ENCODE data around the gene PDCL2. TPM values are rescaled to one million over a fixed set of nuclear protein-coding genes. Genes with fewer than 3 reads are reported as not detected.

PDCL2 gene
- polyA plus RNA-seq, 1 donor from 2014 or later: not detected

DNA sequence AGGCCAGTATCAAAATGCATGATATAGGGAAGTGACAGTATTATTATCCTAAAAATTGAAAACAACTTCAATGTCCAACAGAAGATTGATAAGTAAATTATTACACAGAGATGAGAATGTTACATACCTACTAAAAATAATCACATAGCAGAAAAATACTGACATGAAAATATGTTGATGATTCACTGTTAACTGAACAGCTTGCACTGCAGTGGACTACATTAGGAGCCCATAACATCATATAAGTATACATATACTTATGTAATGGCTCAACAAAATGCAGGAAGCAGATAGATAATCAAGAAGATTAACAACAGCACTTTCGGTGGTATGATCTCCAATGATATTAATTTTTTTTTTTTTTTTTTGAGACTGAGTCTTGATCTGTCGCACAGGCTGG is 52.4 kb downstream of the PDCL2 start:
- TF ChIP-seq REST (IDR thresholded peaks at IDR 0.05; ENCODE audit: borderline replicate concordance) (no peak), MXI1 (conservative IDR thresholded peaks at IDR 0.05; ENCODE audit: poor library complexity, severe bottlenecking) (no peak), POLR2AphosphoS5 (IDR thresholded peaks at IDR 0.05) (no peak), EZH2 (IDR thresholded peaks at IDR 0.05; ENCODE audit: borderline replicate concordance, insufficient read depth, low read length, poor library complexity, severe bottlenecking) (no peak), TAF1 (IDR thresholded peaks at IDR 0.05; ENCODE audit: low read depth) (no peak), SMC3 (conservative IDR thresholded peaks at IDR 0.05; ENCODE audit: poor library complexity) (no peak), EP300 (conservative IDR thresholded peaks at IDR 0.05; ENCODE audit: poor library complexity, severe bottlenecking) (no peak), RAD21 (conservative IDR thresholded peaks at IDR 0.05) (no peak)
- TF ChIP-seq, protein P1, sequence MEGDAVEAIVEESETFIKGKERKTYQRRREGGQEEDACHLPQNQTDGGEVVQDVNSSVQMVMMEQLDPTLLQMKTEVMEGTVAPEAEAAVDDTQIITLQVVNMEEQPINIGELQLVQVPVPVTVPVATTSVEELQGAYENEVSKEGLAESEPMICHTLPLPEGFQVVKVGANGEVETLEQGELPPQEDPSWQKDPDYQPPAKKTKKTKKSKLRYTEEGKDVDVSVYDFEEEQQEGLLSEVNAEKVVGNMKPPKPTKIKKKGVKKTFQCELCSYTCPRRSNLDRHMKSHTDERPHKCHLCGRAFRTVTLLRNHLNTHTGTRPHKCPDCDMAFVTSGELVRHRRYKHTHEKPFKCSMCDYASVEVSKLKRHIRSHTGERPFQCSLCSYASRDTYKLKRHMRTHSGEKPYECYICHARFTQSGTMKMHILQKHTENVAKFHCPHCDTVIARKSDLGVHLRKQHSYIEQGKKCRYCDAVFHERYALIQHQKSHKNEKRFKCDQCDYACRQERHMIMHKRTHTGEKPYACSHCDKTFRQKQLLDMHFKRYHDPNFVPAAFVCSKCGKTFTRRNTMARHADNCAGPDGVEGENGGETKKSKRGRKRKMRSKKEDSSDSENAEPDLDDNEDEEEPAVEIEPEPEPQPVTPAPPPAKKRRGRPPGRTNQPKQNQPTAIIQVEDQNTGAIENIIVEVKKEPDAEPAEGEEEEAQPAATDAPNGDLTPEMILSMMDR (IDR thresholded peaks at IDR 0.05; ENCODE audit: poor library complexity, severe bottlenecking): no peak
- Histone ChIP-seq H3K4me2 (ENCODE audit: low read length) (no peak overlapping the region), H2AFZ (ENCODE audit: low read depth, low read length) (no peak overlapping the region), H4K20me1 (ENCODE audit: insufficient read depth) (no peaks in the 10 kb centered on the region), H3K79me2 (replicated peaks; ENCODE audit: insufficient read depth, low read length) (peaks cover 60% of the 10 kb centered on the region), H3K9ac (ENCODE audit: low read length) (no peak overlapping the region), H3K9me2 (ENCODE audit: insufficient read depth, low read length) (no peaks in the 10 kb centered on the region), H3K4me3 (ENCODE audit: low read length) (no peak overlapping the region), H3K27me3 (ENCODE audit: insufficient read depth, low read depth, low read length) (no peaks in the 10 kb centered on the region), H3K9me3 (ENCODE audit: low read length) (no peaks in the 10 kb centered on the region), H3K36me3 (ENCODE audit: insufficient read depth, low read length) (peaks cover 5% of the 10 kb centered on the region), H3K27ac (ENCODE audit: low read length) (no peak overlapping the region), H3F3A (ENCODE audit: insufficient read depth, low read length, poor library complexity, severe bottlenecking) (no peaks in the 10 kb centered on the region)

DNA sequence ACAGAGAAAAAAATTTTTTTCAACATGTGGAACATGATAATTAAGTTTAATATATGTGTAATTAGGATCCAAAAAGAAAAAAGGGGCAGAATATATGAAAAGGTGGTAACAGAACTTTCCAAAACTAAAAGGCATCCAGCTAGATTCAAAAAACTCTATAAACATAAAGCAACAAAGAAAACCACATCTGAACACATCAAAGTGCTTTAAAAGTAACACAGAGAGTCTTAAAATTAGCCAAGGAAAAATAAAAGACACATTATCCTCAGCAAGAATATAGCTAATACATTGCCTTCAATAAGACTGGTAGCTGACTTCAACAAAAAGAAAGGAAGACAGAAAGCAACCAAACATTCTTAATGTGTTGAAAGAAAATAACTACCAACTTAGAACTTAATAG is 53.5 kb downstream of the PDCL2 start:
- peaks cover 5% of the 10 kb centered on the region for H3K36me3 ChIP-seq (ENCODE audit: insufficient read depth, low read length)
- no peaks in the 10 kb centered on the region for H4K20me1 ChIP-seq (ENCODE audit: insufficient read depth)
- H3K4me2 ChIP-seq (ENCODE audit: low read length): no peak overlapping the region
- no peak overlapping the region for H2AFZ ChIP-seq (ENCODE audit: low read depth, low read length)
- no peak overlapping the region for H3K9ac ChIP-seq (ENCODE audit: low read length)
- H3F3A ChIP-seq (ENCODE audit: insufficient read depth, low read length, poor library complexity, severe bottlenecking): no peaks in the 10 kb centered on the region
- TF ChIP-seq EP300 (conservative IDR thresholded peaks at IDR 0.05; ENCODE audit: poor library complexity, severe bottlenecking): no peak
- TF ChIP-seq EZH2 (IDR thresholded peaks at IDR 0.05; ENCODE audit: borderline replicate concordance, insufficient read depth, low read length, poor library complexity, severe bottlenecking): no peak
- TF ChIP-seq RAD21 (conservative IDR thresholded peaks at IDR 0.05): no peak
- TF ChIP-seq, protein P1 (IDR thresholded peaks at IDR 0.05; ENCODE audit: poor library complexity, severe bottlenecking): no peak
- TF ChIP-seq MXI1 (conservative IDR thresholded peaks at IDR 0.05; ENCODE audit: poor library complexity, severe bottlenecking): no peak
- no peak for TF ChIP-seq SMC3 (conservative IDR thresholded peaks at IDR 0.05; ENCODE audit: poor library complexity)
- TF ChIP-seq REST (IDR thresholded peaks at IDR 0.05; ENCODE audit: borderline replicate concordance): no peak
- TF ChIP-seq TAF1 (IDR thresholded peaks at IDR 0.05; ENCODE audit: low read depth): no peak
- no peak for TF ChIP-seq POLR2AphosphoS5 (IDR thresholded peaks at IDR 0.05)
- peaks cover 4% of the 10 kb centered on the region for H3K9me3 ChIP-seq (ENCODE audit: low read length)
- peaks cover 56% of the 10 kb centered on the region for H3K79me2 ChIP-seq (replicated peaks; ENCODE audit: insufficient read depth, low read length)
- H3K27me3 ChIP-seq (ENCODE audit: insufficient read depth, low read depth, low read length): no peaks in the 10 kb centered on the region
- no peaks in the 10 kb centered on the region for H3K9me2 ChIP-seq (ENCODE audit: insufficient read depth, low read length)
- no peak overlapping the region for H3K4me3 ChIP-seq (ENCODE audit: low read length)
- no peak overlapping the region for H3K27ac ChIP-seq (ENCODE audit: low read length)

Data from neural cell (in vitro differentiated cells).